GM18499 (cell line): Measurements from ENCODE around the gene BNC2.

Source experiments
- ATAC-seq: cut with Tn5 transposase; IDR thresholded peaks from one replicate; pipeline ENCODE4 v1.9.1; 2021; ENCODE audit warnings: moderate number of reproducible peaks; ENCODE audit not compliant: insufficient read depth, unreplicated experiment

BNC2 gene

DNA sequence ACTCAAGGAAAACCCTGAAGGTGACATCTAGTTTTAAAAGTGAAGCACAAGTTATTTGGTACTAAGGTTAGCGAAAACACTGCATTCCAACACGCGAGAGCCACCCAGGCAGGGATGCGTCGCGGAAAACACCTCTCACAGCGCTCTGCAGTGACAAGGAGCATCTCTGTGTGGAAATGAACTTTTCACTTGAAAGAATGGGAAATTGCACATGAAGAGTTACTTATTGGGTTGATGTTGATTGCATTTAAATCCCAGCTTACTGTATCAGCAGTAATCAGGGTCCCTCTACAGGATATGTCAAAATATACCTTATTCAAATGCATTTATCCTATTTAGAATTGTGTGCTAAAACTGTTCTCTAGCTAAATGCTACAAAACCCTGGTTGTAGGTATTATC lies 144.4 kb downstream of the BNC2 start:
- ATAC-seq, result no peak

- ATAC-seq, result no peak
These were observed 145.4 kb downstream of the BNC2 start for GRCh38 chr9:16725066-16725465.

- no peak for ATAC-seq
These were observed 148.5 kb downstream of the BNC2 start for GRCh38 chr9:16721972-16722371.

GRCh38 chr9:16720386-16720785 lies 150.1 kb downstream of the BNC2 start:
- ATAC-seq, result no peak

GRCh38 chr9:16719921-16720320 lies 150.5 kb downstream of the BNC2 start:
- ATAC-seq, result no peak

DNA sequence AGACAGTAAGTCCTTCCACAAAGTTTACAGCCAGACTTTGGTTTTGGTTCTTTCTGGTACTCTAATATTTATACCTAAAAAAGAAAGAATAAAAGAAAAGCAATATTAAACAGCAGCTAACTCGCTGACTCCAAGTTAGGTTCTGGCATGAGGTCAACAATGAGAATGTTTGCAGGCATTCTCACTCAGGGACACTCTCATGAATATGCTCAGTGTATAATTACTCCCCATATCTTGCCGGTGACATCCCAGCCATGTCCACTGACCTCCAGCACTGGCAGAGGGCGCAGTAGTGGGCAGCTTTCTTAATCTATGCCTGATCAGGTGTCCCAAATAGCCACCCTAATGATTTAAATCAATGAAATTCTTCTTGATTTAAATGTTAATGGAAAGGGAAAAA lies 151.5 kb downstream of the BNC2 start:
- no peak for ATAC-seq

- no peak for ATAC-seq
These were observed 152.2 kb downstream of the BNC2 start for GRCh38 chr9:16718296-16718695.

- ATAC-seq, result no peak
These were observed 153.9 kb downstream of the BNC2 start for GRCh38 chr9:16716601-16717000.

- ATAC-seq, result no peak
These were observed 155.1 kb downstream of the BNC2 start for GRCh38 chr9:16715404-16715803.

DNA sequence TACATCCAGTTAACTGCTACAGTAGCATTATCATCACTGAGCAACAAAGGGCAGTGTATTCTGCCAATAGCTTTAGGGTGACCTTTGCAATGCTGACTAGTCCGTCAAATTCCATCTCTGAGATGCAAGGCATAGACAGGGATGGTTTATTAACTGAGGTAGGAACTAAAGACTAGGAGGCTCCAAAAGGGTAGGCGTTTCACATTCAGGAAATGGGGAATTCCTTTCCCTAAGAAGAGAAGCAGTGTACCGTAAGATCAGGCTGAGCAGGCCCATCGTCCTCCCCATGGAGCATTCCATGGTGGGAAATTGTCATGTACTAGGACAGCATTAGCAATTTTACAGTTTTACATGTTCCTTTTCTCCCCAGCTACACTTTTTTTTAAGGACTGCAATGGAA lies 157.7 kb downstream of the BNC2 start:
- no peak for ATAC-seq

GRCh38 chr9:16710888-16711287 lies 159.6 kb downstream of the BNC2 start:
- no peak for ATAC-seq

- ATAC-seq, result no peak
These were observed 160.5 kb downstream of the BNC2 start for GRCh38 chr9:16709924-16710323.

GRCh38 chr9:16708656-16709435 lies 161.6 kb downstream of the BNC2 start:
- no peak for ATAC-seq

- ATAC-seq, result no peak
These were observed 165.3 kb downstream of the BNC2 start for GRCh38 chr9:16705111-16705604.

- ATAC-seq, result no peak
These were observed 166.1 kb downstream of the BNC2 start for GRCh38 chr9:16704116-16705110.

DNA sequence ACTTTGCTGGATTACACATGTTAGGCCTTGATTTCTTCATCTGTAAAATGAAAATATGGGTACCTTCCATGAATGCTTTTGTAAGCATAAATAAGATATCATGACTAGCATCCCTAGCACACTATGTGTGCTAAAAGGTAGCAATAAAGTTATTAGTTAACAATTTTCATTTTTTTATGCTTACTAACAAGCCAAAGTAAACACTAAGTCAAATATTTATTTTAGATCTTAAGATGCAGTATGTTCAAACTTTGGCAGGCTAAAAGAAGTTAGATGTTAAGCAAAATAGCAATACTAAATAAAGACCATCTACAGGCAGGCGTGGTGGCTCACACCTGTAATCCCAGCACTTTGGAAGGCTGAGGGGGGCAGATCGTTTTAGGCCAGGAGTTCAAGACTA lies 169.1 kb downstream of the BNC2 start:
- ATAC-seq, result no peak

DNA sequence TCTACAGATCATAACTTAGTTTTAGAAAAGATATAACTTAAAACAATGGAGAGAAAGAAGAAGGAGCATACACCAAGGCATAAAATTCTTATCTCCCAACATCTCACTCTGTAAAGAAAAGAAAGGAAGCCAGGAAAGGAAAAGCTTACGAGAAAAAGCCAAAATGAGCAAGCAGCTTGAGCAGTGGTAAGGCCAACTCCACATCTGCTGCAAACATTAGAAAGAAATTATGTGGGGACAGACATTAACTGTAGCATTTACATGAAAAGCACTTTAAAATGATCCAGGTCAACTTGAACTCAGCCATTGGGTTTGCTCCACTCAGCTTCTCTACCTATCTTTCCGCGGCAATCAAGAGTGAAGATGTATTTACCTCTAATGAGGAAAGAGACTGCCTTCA lies 176.9 kb downstream of the BNC2 start:
- no peak for ATAC-seq

GRCh38 chr9:16690628-16691027 lies 179.8 kb downstream of the BNC2 start:
- ATAC-seq, result no peak

DNA sequence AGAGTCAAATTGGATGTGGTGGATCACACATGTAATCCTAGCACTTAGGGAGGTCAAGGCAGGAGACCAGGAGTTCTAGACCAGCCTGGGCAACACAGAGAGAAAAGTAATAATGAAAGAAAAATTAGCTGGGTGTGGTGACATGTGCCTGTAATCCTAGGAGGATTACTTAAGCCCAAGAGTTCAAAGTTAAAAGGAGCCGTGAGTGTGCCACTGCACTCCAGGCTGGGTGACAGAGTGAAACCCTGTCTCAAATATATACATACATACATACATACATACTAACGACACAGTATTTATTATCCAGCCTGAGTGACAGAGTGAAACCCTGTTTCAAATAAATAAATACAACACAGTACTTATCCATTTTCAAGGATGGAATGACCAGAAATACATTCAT lies 180.3 kb downstream of the BNC2 start:
- ATAC-seq, result no peak

- ATAC-seq, result no peak
These were observed 181.0 kb downstream of the BNC2 start for GRCh38 chr9:16689351-16689938.

GRCh38 chr9:16688814-16689213 lies 181.7 kb downstream of the BNC2 start:
- no peak for ATAC-seq
